GM18870 (cell line): ENCODE data around the gene ABCC8.

Experiments used
- ATAC-seq: cut with Tn5 transposase; IDR thresholded peaks from one replicate; pipeline ENCODE4 v1.9.1; 2021; ENCODE audit warnings: moderate library complexity; ENCODE audit not compliant: unreplicated experiment

ABCC8 gene

GRCh38 chr11:17476317-17477083 is at the start of gene ABCC8:
Gene ABCC8, minus strand, starts transcription at chr11:17476845. Its CDS starts 69 bp downstream, at chr11:17476776.
- ATAC-seq: no peak

- no peak for ATAC-seq
Observed at GRCh38 chr11:17526326-17526725, 49.7 kb upstream of the ABCC8 start.

- ATAC-seq: no peak
Observed at GRCh38 chr11:17525570-17525969, 48.9 kb upstream of the ABCC8 start.

- no peak for ATAC-seq
Observed at GRCh38 chr11:17524221-17524620, 47.6 kb upstream of the ABCC8 start.

- ATAC-seq: no peak
Observed at GRCh38 chr11:17522655-17523054, 46.0 kb upstream of the ABCC8 start.

GRCh38 chr11:17521106-17521900 is 44.7 kb upstream of the ABCC8 start:
- no peak for ATAC-seq

GRCh38 chr11:17519061-17519885 is 42.6 kb upstream of the ABCC8 start:
- ATAC-seq: no peak

- no peak for ATAC-seq
Observed at GRCh38 chr11:17518366-17518765, 41.7 kb upstream of the ABCC8 start.

GRCh38 chr11:17517186-17517585 is 40.5 kb upstream of the ABCC8 start:
- no peak for ATAC-seq

GRCh38 chr11:17516551-17517150 is 40.0 kb upstream of the ABCC8 start:
- no peak for ATAC-seq

GRCh38 chr11:17515443-17516176 is 39.0 kb upstream of the ABCC8 start:
- no peak for ATAC-seq

- no peak for ATAC-seq
Observed at GRCh38 chr11:17514476-17514875, 37.8 kb upstream of the ABCC8 start.

GRCh38 chr11:17513853-17514252 is 37.2 kb upstream of the ABCC8 start:
- ATAC-seq: no peak

GRCh38 chr11:17512101-17512500 is 35.5 kb upstream of the ABCC8 start:
- no peak for ATAC-seq

GRCh38 chr11:17511571-17511970 is 34.9 kb upstream of the ABCC8 start:
- no peak for ATAC-seq

GRCh38 chr11:17510507-17511206 is 34.0 kb upstream of the ABCC8 start:
- ATAC-seq: no peak

- ATAC-seq: no peak
Observed at GRCh38 chr11:17508791-17509190, 32.1 kb upstream of the ABCC8 start.

GRCh38 chr11:17508306-17508705 is 31.7 kb upstream of the ABCC8 start:
- no peak for ATAC-seq

GRCh38 chr11:17507773-17508172 is 31.1 kb upstream of the ABCC8 start:
- no peak for ATAC-seq

- no peak for ATAC-seq
Observed at GRCh38 chr11:17506942-17507341, 30.3 kb upstream of the ABCC8 start.
